ENCODE measurements around the gene MTARC2.

DNA sequence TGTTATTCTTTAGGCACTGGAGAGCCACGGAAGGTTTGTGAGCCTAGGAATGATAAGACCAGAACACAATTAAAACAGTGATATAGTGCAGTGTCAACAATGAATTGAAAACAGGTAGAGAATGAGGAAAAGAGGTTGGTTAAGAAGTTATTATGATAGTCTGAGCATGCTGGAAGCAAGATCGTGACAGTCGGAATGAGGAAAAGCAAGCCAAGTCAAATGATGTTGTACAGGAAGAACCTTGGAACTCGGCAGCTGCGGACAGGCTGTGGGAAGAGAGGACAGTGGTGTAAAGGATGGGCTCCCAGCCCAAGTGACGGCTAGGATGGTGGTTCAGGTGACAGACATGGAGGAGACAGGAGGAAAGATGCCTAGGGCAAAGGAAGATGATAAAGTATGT, 64.2 kb downstream of the MTARC2 start:
- TF ChIP-seq RAD21 (conservative IDR thresholded peaks at IDR 0.05 in 1 of 2, IDR thresholded peaks at IDR 0.05 in 1 of 2) (no peak), CEBPB (IDR thresholded peaks at IDR 0.05) (no peak), EP300 (IDR thresholded peaks at IDR 0.05) (no peak), MYC (IDR thresholded peaks at IDR 0.05; ENCODE audit: borderline replicate concordance, low read length) (no peak), POLR2A (IDR thresholded peaks at IDR 0.05; ENCODE audit: low read length) (no peak), RFX5 (IDR thresholded peaks at IDR 0.05) (no peak)
- TF ChIP-seq, protein P1, sequence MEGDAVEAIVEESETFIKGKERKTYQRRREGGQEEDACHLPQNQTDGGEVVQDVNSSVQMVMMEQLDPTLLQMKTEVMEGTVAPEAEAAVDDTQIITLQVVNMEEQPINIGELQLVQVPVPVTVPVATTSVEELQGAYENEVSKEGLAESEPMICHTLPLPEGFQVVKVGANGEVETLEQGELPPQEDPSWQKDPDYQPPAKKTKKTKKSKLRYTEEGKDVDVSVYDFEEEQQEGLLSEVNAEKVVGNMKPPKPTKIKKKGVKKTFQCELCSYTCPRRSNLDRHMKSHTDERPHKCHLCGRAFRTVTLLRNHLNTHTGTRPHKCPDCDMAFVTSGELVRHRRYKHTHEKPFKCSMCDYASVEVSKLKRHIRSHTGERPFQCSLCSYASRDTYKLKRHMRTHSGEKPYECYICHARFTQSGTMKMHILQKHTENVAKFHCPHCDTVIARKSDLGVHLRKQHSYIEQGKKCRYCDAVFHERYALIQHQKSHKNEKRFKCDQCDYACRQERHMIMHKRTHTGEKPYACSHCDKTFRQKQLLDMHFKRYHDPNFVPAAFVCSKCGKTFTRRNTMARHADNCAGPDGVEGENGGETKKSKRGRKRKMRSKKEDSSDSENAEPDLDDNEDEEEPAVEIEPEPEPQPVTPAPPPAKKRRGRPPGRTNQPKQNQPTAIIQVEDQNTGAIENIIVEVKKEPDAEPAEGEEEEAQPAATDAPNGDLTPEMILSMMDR (IDR thresholded peaks at IDR 0.05): no peak
- TF ChIP-seq, protein P2, sequence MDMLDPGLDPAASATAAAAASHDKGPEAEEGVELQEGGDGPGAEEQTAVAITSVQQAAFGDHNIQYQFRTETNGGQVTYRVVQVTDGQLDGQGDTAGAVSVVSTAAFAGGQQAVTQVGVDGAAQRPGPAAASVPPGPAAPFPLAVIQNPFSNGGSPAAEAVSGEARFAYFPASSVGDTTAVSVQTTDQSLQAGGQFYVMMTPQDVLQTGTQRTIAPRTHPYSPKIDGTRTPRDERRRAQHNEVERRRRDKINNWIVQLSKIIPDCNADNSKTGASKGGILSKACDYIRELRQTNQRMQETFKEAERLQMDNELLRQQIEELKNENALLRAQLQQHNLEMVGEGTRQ (IDR thresholded peaks at IDR 0.05): no peak
- TF ChIP-seq, protein P3, sequence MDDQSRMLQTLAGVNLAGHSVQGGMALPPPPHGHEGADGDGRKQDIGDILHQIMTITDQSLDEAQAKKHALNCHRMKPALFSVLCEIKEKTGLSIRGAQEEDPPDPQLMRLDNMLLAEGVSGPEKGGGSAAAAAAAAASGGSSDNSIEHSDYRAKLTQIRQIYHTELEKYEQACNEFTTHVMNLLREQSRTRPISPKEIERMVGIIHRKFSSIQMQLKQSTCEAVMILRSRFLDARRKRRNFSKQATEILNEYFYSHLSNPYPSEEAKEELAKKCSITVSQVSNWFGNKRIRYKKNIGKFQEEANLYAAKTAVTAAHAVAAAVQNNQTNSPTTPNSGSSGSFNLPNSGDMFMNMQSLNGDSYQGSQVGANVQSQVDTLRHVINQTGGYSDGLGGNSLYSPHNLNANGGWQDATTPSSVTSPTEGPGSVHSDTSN (IDR thresholded peaks at IDR 0.05): no peak
